DOHH2 (cell line): ENCODE measurements around the gene DLEC1.

Experiments used
- H3F3A ChIP-seq: fragments of 200-600 bp; sonication (generic), shearing (Covaris generic); 2 replicates; pipeline ENCODE4 v1.6.0; 2016; ENCODE audit warnings: antibody characterized with exemption, mild to moderate bottlenecking; ENCODE audit not compliant: control insufficient read depth, insufficient read depth
- H3K27ac ChIP-seq: fragments of 200-600 bp; sonication (generic); 2 replicates; pipeline ENCODE4 v1.5.1; 2014; ENCODE audit warnings: low read depth, mild to moderate bottlenecking, low read length, moderate library complexity
- H3K27me3 ChIP-seq: fragments of 200-600 bp; sonication (generic); 2 replicates; pipeline ENCODE4 v1.6.1; 2014; ENCODE audit warnings: mild to moderate bottlenecking, low read length, mixed read lengths; ENCODE audit not compliant: control insufficient read depth
- H3K36me3 ChIP-seq: fragments of 200-600 bp; sonication (generic); 2 replicates; pipeline ENCODE4 v1.6.1; 2014; ENCODE audit warnings: mild to moderate bottlenecking, low read length, moderate library complexity, mixed read lengths; ENCODE audit not compliant: control insufficient read depth
- H3K4me1 ChIP-seq: fragments of 200-600 bp; sonication (generic); 2 replicates; pipeline ENCODE4 v1.6.1; 2014; ENCODE audit warnings: mild to moderate bottlenecking, low read length, mixed read lengths; ENCODE audit not compliant: control insufficient read depth
- H3K4me2 ChIP-seq: fragments of 200-600 bp; sonication (generic); 2 replicates; pipeline ENCODE4 v1.6.0; 2014; ENCODE audit warnings: mild to moderate bottlenecking, low read length, moderate library complexity
- H3K4me3 ChIP-seq: fragments of 200-600 bp; sonication (generic); 2 replicates; pipeline ENCODE4 v1.5.1; 2014; ENCODE audit warnings: mild to moderate bottlenecking, low read length, mixed read lengths
- H3K79me2 ChIP-seq: fragments of 200-600 bp; sonication (generic); 2 replicates; pipeline ENCODE4 v1.6.1; 2014; ENCODE audit warnings: mild to moderate bottlenecking, low read length, mixed read lengths; ENCODE audit not compliant: control insufficient read depth
- H3K9me2 ChIP-seq: fragments of 200-600 bp; sonication (generic); replicated peaks from 2 replicates; pipeline ENCODE4 v1.6.1; 2014; ENCODE audit warnings: mild to moderate bottlenecking, low read length, mixed read lengths; ENCODE audit not compliant: control insufficient read depth
- H3K9me3 ChIP-seq: fragments of 200-600 bp; sonication (generic); 2 replicates; pipeline ENCODE4 v1.6.1; 2014; ENCODE audit warnings: antibody characterized with exemption, low read length, mixed read lengths; ENCODE audit not compliant: control insufficient read depth, insufficient read depth
- H4K20me1 ChIP-seq: fragments of 200-600 bp; sonication (generic); 2 replicates; pipeline ENCODE4 v1.6.0; 2014; ENCODE audit warnings: low read depth, mild to moderate bottlenecking, antibody characterized with exemption, low read length, moderate library complexity; ENCODE audit not compliant: control insufficient read depth, insufficient read depth
- EZH2phosphoT487 ChIP-seq: fragments of 200-600 bp; sonication (generic); IDR thresholded peaks from 2 replicates; pipeline ENCODE4 v1.6.1; 2017; ENCODE audit warnings: borderline replicate concordance, mild to moderate bottlenecking, antibody characterized with exemption, low read length, moderate library complexity, mixed read lengths
- TF ChIP-seq, protein P1 (sequence below): fragments of 200-600 bp; sonication (generic); IDR thresholded peaks from one replicate; pipeline ENCODE4 v1.5.1; 2014; ENCODE audit warnings: antibody characterized with exemption, mild to moderate bottlenecking, low read depth, low read length; ENCODE audit not compliant: poor library complexity, severe bottlenecking

The DLEC1 gene

DNA sequence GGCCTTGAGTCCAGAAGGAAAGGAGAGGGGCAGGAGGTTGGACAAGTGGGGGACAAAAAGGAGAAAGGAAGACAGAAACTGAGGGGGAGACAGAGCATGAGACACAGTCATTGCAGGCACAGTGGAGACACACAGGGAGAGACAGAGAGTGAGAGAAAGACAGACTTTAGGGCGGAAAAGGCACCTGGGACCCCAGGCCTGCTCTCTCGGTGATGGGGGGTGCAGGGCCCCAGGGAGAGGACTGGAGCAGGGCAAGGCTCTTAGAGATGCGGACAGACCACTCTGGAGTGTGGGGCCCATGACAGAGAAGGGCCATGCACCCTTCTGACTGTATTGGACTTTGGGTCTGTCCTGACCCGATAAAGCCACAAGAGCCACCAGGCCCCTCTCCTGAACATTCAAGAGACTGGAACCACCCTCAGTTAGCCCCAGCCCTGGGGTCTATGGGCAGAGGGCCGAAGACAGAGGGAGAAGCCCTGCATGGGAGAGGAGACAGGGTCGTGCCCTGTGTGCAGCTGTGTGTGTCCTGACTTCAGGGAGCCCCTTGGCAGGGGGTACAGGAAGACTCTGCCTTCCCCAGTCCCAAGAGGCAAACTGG is 22.1 kb upstream of the DLEC1 start:
- no peaks in the 10 kb centered on the region for H3K79me2 ChIP-seq
- H3K4me2 ChIP-seq, result no peak overlapping the region
- no peaks in the 10 kb centered on the region for H3K27me3 ChIP-seq
- TF ChIP-seq, protein P1, sequence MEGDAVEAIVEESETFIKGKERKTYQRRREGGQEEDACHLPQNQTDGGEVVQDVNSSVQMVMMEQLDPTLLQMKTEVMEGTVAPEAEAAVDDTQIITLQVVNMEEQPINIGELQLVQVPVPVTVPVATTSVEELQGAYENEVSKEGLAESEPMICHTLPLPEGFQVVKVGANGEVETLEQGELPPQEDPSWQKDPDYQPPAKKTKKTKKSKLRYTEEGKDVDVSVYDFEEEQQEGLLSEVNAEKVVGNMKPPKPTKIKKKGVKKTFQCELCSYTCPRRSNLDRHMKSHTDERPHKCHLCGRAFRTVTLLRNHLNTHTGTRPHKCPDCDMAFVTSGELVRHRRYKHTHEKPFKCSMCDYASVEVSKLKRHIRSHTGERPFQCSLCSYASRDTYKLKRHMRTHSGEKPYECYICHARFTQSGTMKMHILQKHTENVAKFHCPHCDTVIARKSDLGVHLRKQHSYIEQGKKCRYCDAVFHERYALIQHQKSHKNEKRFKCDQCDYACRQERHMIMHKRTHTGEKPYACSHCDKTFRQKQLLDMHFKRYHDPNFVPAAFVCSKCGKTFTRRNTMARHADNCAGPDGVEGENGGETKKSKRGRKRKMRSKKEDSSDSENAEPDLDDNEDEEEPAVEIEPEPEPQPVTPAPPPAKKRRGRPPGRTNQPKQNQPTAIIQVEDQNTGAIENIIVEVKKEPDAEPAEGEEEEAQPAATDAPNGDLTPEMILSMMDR, result no peak
- no peak for TF ChIP-seq EZH2phosphoT487
- no peaks in the 10 kb centered on the region; the same call in 1 of the 2 replicates for H3F3A ChIP-seq
- no peaks in the 10 kb centered on the region for H3K9me3 ChIP-seq
- no peaks in the 10 kb centered on the region for H4K20me1 ChIP-seq
- no peaks in the 10 kb centered on the region for H3K4me1 ChIP-seq
- H3K27ac ChIP-seq, result no peak overlapping the region
- no peaks in the 10 kb centered on the region for H3K9me2 ChIP-seq
- H3K36me3 ChIP-seq, result no peaks in the 10 kb centered on the region
- no peak overlapping the region for H3K4me3 ChIP-seq

DNA sequence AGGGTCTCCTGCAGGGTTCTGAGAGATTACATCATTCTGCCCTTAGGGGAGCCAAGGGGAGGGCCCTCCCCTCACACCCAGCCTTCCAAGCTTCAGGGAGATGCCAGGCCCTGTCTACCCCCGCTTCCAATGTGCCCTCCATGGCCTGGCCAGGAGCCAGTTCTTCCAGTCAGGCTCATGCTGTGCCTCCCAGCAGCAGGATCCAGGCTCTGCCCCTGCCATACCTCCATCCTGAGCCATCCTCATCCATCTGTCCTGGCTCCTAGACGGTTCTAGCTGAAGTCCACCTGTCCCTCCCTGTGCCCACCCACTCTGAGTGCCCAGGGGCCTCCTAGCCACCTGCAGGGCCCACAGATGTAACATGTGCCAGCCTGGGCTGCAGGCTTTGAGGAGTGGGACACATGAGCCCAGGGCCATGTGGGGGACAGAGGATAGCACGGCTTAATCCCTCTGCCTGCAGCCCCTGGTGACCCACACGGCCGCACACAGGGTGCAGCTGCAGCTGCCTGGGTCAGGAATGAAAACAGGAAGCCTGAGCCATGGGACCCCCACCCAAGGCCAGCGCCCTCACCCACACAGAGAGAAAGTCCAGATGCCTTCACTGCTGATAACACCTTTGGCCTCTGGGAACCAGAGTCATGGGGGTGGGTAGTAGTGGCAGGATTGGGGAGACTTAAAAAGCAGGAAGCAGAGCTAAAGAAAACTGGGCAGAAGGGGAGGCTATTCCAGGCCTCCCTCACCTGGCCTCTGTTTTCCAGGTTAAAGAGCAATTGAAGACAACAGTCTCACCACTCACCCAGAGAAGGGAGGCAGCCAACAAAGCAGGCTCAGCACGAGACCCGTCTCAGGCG is 21.3 kb upstream of the DLEC1 start:
- Histone ChIP-seq H3F3A (no peaks in the 10 kb centered on the region; the same call in 1 of the 2 replicates), H3K79me2 (no peaks in the 10 kb centered on the region), H3K4me2 (no peak overlapping the region), H3K36me3 (no peaks in the 10 kb centered on the region), H3K9me3 (no peaks in the 10 kb centered on the region), H3K27ac (no peak overlapping the region), H3K4me1 (no peaks in the 10 kb centered on the region), H3K4me3 (no peak overlapping the region), H4K20me1 (no peaks in the 10 kb centered on the region), H3K27me3 (no peaks in the 10 kb centered on the region), H3K9me2 (no peaks in the 10 kb centered on the region)
- no peak for TF ChIP-seq EZH2phosphoT487
- TF ChIP-seq, protein P1, result no peak

DNA sequence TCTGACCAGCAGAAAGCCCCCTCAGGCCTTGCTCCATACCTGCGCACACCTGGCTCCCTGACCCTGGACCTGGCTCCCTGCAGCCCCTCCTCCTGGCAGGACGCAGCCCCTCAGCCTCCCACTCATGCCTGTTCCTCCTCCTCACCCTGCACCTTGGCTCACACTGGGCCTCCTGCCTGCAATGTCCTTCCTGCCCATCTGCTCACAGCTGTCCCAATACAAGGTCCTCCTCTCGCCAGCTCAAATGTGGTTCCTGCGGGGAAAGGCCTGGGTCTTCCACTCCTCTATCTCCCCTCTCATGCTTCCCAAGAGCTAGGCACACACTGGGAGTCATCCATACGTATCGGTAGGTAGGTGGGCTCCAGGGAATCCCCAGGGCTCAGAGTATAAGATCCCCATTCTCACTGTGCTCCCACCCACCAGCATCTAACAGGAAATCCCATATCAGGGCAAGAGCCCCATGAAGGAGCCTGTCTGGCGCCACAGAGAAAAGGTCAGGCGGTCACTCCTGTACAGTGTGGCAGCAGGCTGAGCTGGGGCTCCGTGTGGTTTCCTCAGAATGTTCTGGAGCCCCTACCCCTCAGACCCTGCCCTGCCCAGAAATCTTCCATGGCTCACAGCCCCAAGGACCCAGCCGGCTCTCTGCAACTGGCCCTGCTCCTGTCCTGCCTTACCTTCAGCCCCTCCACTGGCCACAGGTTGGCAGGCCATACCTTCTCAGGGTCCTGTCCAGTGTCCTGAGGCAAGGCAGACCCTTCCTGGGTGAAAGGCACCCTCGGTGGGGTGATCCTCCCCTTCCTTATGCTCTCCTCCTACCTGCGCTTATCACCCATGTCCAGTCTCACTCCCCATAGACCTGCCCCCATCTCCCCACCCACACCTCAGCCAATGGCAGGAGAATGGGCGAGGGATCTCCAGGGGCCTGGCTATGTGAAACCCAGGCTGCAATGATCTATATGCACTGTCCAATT is 20.4 kb upstream of the DLEC1 start:
- Histone ChIP-seq H3K79me2 (no peaks in the 10 kb centered on the region), H3K27me3 (no peaks in the 10 kb centered on the region), H3F3A (no peaks in the 10 kb centered on the region; the same call in 1 of the 2 replicates), H3K36me3 (no peaks in the 10 kb centered on the region), H3K27ac (no peak overlapping the region), H3K4me2 (no peak overlapping the region), H3K4me3 (no peak overlapping the region), H3K9me2 (no peaks in the 10 kb centered on the region), H4K20me1 (no peaks in the 10 kb centered on the region), H3K4me1 (peaks cover 3% of the 10 kb centered on the region), H3K9me3 (no peaks in the 10 kb centered on the region)
- TF ChIP-seq, protein P1, result no peak
- no peak for TF ChIP-seq EZH2phosphoT487
